Neural cell (in vitro differentiated cells): ENCODE measurements around the gene FKTN. TPM values are rescaled to one million over a fixed set of nuclear protein-coding genes. Genes with fewer than 3 reads are reported as not detected.

ENCODE experiments used
- H2AFZ ChIP-seq: fragments of 200-600, 300-800 bp; sonication (generic), shearing (Covaris generic); 2 replicates; pipeline ENCODE4 v1.6.0; 2014; ENCODE audit warnings: low read depth, mild to moderate bottlenecking, antibody characterized with exemption, low read length, moderate library complexity
- H3F3A ChIP-seq: fragments of 200-600 bp; shearing (Covaris generic); 2 replicates; pipeline ENCODE4 v1.6.1; 2016; ENCODE audit warnings: mild to moderate bottlenecking, moderate library complexity, mixed read lengths, antibody characterized with exemption, low read length; ENCODE audit not compliant: insufficient read depth, poor library complexity, severe bottlenecking
- H3K27ac ChIP-seq: fragments of 200-600, 300-800 bp; sonication (generic), shearing (Covaris generic); 2 replicates; pipeline ENCODE4 v1.5.1; 2014; ENCODE audit warnings: mild to moderate bottlenecking, low read length, moderate library complexity
- H3K27me3 ChIP-seq: fragments of 300-800, 200-600 bp; sonication (generic), shearing (Covaris generic); 2 replicates; pipeline ENCODE4 v1.6.0; 2014; ENCODE audit warnings: mild to moderate bottlenecking, low read depth, low read length, moderate library complexity; ENCODE audit not compliant: insufficient read depth
- H3K36me3 ChIP-seq: fragments of 300-800, 200-600 bp; sonication (generic), shearing (Covaris generic); 2 replicates; pipeline ENCODE4 v1.5.1; 2014; ENCODE audit warnings: mild to moderate bottlenecking, antibody characterized with exemption, low read length, moderate library complexity; ENCODE audit not compliant: insufficient read depth
- H3K4me2 ChIP-seq: fragments of 300-800, 200-600 bp; sonication (generic), shearing (Covaris generic); 2 replicates; pipeline ENCODE4 v1.6.0; 2014; ENCODE audit warnings: mild to moderate bottlenecking, low read length
- H3K4me3 ChIP-seq: fragments of 300-800, 200-600 bp; sonication (generic), shearing (Covaris generic); 2 replicates; pipeline ENCODE4 v1.5.1; 2014; ENCODE audit warnings: mild to moderate bottlenecking, low read length, moderate library complexity
- H3K79me2 ChIP-seq: fragments of 200-600 bp; shearing (Covaris generic); replicated peaks from 2 replicates; pipeline ENCODE4 v1.6.0; 2014; ENCODE audit warnings: mild to moderate bottlenecking, low read length, moderate library complexity; ENCODE audit not compliant: insufficient read depth
- H3K9ac ChIP-seq: fragments of 300-800, 200-600 bp; sonication (generic), shearing (Covaris generic); 2 replicates; pipeline ENCODE4 v1.6.1; 2016; ENCODE audit warnings: mild to moderate bottlenecking, low read length, mixed read lengths
- H3K9me2 ChIP-seq: fragments of 200-600 bp; shearing (Covaris generic); 2 replicates; pipeline ENCODE4 v1.6.1; 2016; ENCODE audit warnings: mild to moderate bottlenecking, low read length, mixed read lengths; ENCODE audit not compliant: insufficient read depth
- H3K9me3 ChIP-seq: fragments of 200-600, 300-800 bp; sonication (generic), shearing (Covaris generic); 2 replicates; pipeline ENCODE4 v1.6.1; 2016; ENCODE audit warnings: mild to moderate bottlenecking, mixed run types, low read length, moderate library complexity, mixed read lengths
- H4K20me1 ChIP-seq: fragments of 200-600 bp; shearing (Covaris generic); 2 replicates; pipeline ENCODE4 v1.6.1; 2016; ENCODE audit warnings: mild to moderate bottlenecking, mixed run types; ENCODE audit not compliant: insufficient read depth
- EP300 ChIP-seq: fragments of 450-650 bp; conservative IDR thresholded peaks from 2 replicates; pipeline ENCODE4 v1.6.1; 2014; ENCODE audit warnings: antibody characterized with exemption, mild to moderate bottlenecking, moderate library complexity; ENCODE audit not compliant: poor library complexity, severe bottlenecking
- EZH2 ChIP-seq: fragments of 200-600, 300-800 bp; shearing (Covaris generic), sonication (generic); IDR thresholded peaks from 2 replicates; pipeline ENCODE4 v1.6.1; 2014; ENCODE audit warnings: antibody characterized with exemption, low read length, borderline replicate concordance, mild to moderate bottlenecking; ENCODE audit not compliant: insufficient read depth, poor library complexity, severe bottlenecking
- MXI1 ChIP-seq: fragments of 450-650 bp; conservative IDR thresholded peaks from 2 replicates; pipeline ENCODE4 v1.6.1; 2014; ENCODE audit warnings: antibody characterized with exemption, mild to moderate bottlenecking; ENCODE audit not compliant: poor library complexity, severe bottlenecking
- POLR2AphosphoS5 ChIP-seq: IDR thresholded peaks from 2 replicates; pipeline ENCODE4 v1.6.1; 2012
- RAD21 ChIP-seq: fragments of 450-650 bp; conservative IDR thresholded peaks from 2 replicates; pipeline ENCODE4 v1.6.1; 2014; ENCODE audit warnings: antibody characterized with exemption, mild to moderate bottlenecking, moderate library complexity
- SMC3 ChIP-seq: fragments of 450-650 bp; conservative IDR thresholded peaks from 2 replicates; pipeline ENCODE4 v1.6.1; 2014; ENCODE audit warnings: antibody characterized with exemption, mild to moderate bottlenecking, moderate library complexity; ENCODE audit not compliant: poor library complexity
- TAF1 ChIP-seq: IDR thresholded peaks from 2 replicates; pipeline ENCODE4 v1.6.1; 2012; ENCODE audit warnings: low read depth
- polyA plus RNA-seq: library from polyadenylated mRNA; depleted of rRNA; stranded (reverse); fragments of >200 nt; gene quantifications from 2 replicates; pipeline ENCODE4 v1.2.3, GENCODE V29; 2014
- TF ChIP-seq, protein P1 (sequence below): fragments of 450-650 bp; IDR thresholded peaks from 2 replicates; pipeline ENCODE4 v1.5.1; 2014; ENCODE audit warnings: antibody characterized with exemption, mild to moderate bottlenecking, moderate library complexity; ENCODE audit not compliant: poor library complexity, severe bottlenecking
- TF ChIP-seq, protein P2 (sequence below): IDR thresholded peaks from 2 replicates; pipeline ENCODE4 v1.6.1; 2012; ENCODE audit warnings: borderline replicate concordance

FKTN gene
- polyA plus RNA-seq, 1 donor from 2014 or later = 52.1 TPM

DNA sequence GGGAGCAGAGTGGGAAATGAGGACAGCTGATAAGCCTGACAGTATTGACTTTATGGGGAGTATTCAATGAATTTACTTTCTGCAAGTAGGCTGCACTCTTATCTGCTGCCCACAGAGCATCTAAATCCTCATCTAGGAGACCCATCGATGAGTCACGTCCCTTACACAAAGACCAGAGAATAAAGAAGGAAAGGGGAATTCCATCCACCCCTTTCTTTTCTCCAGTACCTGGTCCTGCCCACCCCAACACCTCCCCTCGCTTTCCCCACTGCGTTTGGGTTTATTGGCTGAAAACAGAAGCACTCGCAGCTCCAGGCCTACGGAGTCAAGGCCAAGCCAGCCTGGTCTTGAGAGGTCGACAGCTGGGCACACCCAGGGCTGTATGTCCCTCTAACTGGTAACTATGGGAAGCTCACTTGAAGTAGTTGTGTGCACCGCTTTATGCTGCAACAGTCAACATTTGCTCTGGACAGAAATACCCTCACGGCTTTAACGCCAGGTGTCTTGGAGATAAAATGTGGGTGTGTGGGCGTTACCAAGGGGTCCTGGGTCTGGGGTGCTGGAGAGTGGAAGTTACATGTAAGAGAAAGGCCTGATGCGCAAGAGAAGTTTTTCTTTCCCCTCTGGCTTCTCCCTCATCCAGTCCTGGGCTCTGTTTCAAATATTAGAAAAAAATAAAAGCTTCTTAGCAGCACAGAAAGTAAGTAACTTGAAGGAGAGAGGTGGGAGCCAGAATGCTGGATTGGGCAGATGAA lies 89.8 kb downstream of the FKTN start:
- no peak overlapping the region for H3K9ac ChIP-seq
- TF ChIP-seq, protein P1, sequence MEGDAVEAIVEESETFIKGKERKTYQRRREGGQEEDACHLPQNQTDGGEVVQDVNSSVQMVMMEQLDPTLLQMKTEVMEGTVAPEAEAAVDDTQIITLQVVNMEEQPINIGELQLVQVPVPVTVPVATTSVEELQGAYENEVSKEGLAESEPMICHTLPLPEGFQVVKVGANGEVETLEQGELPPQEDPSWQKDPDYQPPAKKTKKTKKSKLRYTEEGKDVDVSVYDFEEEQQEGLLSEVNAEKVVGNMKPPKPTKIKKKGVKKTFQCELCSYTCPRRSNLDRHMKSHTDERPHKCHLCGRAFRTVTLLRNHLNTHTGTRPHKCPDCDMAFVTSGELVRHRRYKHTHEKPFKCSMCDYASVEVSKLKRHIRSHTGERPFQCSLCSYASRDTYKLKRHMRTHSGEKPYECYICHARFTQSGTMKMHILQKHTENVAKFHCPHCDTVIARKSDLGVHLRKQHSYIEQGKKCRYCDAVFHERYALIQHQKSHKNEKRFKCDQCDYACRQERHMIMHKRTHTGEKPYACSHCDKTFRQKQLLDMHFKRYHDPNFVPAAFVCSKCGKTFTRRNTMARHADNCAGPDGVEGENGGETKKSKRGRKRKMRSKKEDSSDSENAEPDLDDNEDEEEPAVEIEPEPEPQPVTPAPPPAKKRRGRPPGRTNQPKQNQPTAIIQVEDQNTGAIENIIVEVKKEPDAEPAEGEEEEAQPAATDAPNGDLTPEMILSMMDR = no peak
- no peak for TF ChIP-seq POLR2AphosphoS5
- no peak overlapping the region for H3K4me2 ChIP-seq
- H3K36me3 ChIP-seq = no peaks in the 10 kb centered on the region
- H3F3A ChIP-seq = no peaks in the 10 kb centered on the region
- no peaks in the 10 kb centered on the region for H3K27me3 ChIP-seq
- no peaks in the 10 kb centered on the region for H3K9me2 ChIP-seq
- no peaks in the 10 kb centered on the region for H3K79me2 ChIP-seq
- H3K4me3 ChIP-seq = no peak overlapping the region
- no peaks in the 10 kb centered on the region for H4K20me1 ChIP-seq
- H2AFZ ChIP-seq = no peak overlapping the region
- no peak overlapping the region for H3K27ac ChIP-seq
- no peaks in the 10 kb centered on the region for H3K9me3 ChIP-seq

DNA sequence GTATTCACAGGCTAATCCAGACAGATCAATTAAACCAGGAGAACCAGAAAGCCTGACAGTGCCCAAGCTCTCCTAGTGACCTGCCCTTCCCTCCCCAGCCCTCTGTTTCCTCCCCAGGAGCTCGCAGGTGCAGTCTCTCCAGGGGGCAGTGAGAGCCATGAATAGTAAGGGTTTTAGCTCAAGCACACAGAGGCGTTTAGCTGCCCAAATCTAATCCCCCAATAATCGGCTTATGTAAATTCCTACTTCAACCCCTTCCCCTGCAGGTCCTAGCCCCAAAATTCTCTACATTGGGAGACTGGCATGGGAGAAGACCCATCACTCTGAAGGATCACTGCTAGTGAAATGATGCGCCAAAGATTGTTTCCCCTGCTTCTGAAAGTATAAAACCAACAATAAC lies 93.9 kb downstream of the FKTN start:
- Histone ChIP-seq H3K79me2 (no peaks in the 10 kb centered on the region), H3K36me3 (no peaks in the 10 kb centered on the region), H3K9me3 (no peaks in the 10 kb centered on the region), H4K20me1 (no peaks in the 10 kb centered on the region), H3K27ac (no peak overlapping the region), H3K4me3 (no peak overlapping the region), H3K27me3 (peaks cover 24% of the 10 kb centered on the region), H3F3A (no peaks in the 10 kb centered on the region), H3K9me2 (no peaks in the 10 kb centered on the region), H3K9ac (no peak overlapping the region), H2AFZ (no peak overlapping the region), H3K4me2 (no peak overlapping the region)
- TF ChIP-seq, protein P2, sequence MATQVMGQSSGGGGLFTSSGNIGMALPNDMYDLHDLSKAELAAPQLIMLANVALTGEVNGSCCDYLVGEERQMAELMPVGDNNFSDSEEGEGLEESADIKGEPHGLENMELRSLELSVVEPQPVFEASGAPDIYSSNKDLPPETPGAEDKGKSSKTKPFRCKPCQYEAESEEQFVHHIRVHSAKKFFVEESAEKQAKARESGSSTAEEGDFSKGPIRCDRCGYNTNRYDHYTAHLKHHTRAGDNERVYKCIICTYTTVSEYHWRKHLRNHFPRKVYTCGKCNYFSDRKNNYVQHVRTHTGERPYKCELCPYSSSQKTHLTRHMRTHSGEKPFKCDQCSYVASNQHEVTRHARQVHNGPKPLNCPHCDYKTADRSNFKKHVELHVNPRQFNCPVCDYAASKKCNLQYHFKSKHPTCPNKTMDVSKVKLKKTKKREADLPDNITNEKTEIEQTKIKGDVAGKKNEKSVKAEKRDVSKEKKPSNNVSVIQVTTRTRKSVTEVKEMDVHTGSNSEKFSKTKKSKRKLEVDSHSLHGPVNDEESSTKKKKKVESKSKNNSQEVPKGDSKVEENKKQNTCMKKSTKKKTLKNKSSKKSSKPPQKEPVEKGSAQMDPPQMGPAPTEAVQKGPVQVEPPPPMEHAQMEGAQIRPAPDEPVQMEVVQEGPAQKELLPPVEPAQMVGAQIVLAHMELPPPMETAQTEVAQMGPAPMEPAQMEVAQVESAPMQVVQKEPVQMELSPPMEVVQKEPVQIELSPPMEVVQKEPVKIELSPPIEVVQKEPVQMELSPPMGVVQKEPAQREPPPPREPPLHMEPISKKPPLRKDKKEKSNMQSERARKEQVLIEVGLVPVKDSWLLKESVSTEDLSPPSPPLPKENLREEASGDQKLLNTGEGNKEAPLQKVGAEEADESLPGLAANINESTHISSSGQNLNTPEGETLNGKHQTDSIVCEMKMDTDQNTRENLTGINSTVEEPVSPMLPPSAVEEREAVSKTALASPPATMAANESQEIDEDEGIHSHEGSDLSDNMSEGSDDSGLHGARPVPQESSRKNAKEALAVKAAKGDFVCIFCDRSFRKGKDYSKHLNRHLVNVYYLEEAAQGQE = no peak
- TF ChIP-seq SMC3 = no peak
- TF ChIP-seq EZH2 = no peak
- no peak for TF ChIP-seq TAF1
- TF ChIP-seq, protein P1 = no peak
- TF ChIP-seq RAD21 = no peak
- no peak for TF ChIP-seq POLR2AphosphoS5
- TF ChIP-seq MXI1 = no peak
- no peak for TF ChIP-seq EP300
